GM13977 (cell line): Measurements from ENCODE around the gene CFAP92.

Experiments used
- DNase-seq: peaks from one replicate; pipeline ENCODE4 v3.0.0; 2012; ENCODE audit warnings: low spot score
- in situ Hi-C: fragments of 300-500 bp; cut with MboI; formaldehyde crosslinking; loops from one replicate; pipeline ENCODE4 v1.12.0; 2022; ENCODE audit warnings: low sequenced_read_pairs, low pct_unique_long_range_greater_than_20kb, mixed read lengths, inconsistent platforms; ENCODE audit not compliant: unreplicated experiment
- TF ChIP-seq, protein P1 (sequence below): IDR thresholded peaks from 2 replicates; pipeline ENCODE4 v1.5.1; 2012; ENCODE audit warnings: mild to moderate bottlenecking, control low read depth; ENCODE audit not compliant: insufficient read depth; ENCODE audit errors: extremely low read depth, missing control alignments

Gene CFAP92

DNA sequence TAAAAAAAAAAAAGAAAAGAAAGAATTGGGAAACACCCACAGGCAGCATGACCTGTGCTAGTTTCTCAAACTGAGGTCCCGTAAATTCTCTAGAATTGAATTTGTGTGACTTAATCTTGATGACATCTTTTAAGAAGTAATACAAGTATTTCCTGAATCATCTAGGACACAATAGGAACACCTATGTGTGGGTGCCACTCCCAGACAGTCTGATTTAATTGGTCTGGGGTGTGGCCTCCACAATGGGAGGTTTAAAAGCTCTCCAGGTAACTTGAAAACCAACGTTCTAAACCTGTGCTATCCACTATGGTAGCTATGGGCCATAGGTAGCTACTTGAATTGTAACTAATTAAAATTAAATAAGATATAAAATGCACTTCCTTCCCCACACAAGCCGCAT, 28.1 kb downstream of the CFAP92 start:
- in situ Hi-C loops = no loop called here

DNA sequence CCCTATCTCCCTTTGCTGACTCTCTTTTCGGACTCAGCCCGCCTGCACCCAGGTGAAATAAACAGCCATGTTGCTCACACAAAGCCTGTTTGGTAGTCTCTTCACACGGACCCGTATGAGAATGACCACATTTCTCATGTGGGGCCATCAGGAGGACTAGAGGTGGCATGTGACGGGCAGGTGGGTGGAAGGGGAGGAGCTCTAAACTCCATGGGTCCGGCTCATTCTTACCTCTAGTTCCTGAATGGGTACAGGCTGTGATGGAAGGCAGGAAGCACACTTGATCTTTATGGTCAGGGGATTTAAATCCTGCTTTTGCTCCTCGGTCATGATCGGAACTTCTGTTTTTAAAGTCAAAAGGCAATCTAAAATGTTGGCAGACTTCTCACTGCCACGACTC, 28.6 kb downstream of the CFAP92 start:
- DNase-seq = no peak
- in situ Hi-C loops = no loop called here
- TF ChIP-seq, protein P1, sequence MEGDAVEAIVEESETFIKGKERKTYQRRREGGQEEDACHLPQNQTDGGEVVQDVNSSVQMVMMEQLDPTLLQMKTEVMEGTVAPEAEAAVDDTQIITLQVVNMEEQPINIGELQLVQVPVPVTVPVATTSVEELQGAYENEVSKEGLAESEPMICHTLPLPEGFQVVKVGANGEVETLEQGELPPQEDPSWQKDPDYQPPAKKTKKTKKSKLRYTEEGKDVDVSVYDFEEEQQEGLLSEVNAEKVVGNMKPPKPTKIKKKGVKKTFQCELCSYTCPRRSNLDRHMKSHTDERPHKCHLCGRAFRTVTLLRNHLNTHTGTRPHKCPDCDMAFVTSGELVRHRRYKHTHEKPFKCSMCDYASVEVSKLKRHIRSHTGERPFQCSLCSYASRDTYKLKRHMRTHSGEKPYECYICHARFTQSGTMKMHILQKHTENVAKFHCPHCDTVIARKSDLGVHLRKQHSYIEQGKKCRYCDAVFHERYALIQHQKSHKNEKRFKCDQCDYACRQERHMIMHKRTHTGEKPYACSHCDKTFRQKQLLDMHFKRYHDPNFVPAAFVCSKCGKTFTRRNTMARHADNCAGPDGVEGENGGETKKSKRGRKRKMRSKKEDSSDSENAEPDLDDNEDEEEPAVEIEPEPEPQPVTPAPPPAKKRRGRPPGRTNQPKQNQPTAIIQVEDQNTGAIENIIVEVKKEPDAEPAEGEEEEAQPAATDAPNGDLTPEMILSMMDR = no peak

More for the DNA sequence above, 28.1 kb downstream of the CFAP92 start:
- TF ChIP-seq, protein P1 = no peak
- no peak for DNase-seq

DNA sequence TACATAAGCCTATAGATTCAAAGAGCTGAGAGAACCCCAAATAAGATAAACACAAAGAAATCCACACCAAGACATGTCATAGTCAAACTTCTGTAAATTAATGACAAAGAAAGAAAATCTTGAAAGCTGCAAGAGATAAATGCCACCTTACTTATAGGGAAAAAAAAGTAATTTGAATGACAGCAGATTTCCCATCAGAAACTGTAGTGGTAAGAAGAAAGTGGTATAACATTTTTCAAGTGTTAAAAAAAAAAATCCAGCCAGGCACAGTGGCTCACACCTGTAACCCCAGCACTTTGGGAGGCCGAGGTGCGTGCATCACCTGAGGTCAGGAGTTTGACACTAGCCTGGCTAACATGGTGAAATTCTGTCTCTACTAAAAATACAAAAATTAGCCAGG, 37.4 kb downstream of the CFAP92 start:
- no peak for DNase-seq
- TF ChIP-seq, protein P1 = no peak
- in situ Hi-C loops = no loop called here

DNA sequence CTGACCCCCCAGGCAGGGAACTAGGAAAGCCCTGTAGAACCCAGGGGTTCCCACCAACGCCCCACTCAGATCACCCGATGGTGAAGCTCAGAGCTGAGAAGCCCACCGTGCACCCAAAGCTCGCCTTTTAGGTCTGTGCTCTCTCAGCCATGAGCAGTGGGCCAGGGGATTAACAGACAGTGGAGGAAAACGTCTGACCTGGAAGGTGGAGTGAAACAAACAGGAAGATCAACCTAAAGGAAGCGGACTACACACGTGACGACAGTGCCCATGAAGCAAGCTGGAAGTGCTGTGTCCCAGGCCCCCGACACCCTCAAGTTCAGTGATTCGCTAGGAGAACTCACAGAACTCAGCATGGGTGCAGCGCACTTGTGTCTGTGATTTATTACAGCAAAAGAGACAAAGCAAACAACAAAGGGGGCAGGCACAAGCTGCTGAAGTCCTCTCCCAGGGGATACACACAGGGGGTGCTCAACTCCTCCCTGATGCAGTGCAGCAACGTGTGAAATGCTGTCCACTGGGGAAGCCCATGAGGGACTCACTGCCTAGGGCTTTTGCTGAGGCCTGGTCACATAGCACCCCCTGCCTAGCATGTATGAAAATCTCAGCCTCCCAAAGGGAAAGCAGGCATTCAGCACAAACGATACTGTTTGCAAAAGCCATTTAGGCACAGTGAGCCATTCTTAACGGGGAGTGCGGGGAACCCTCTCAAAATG, 43.5 kb downstream of the CFAP92 start:
- DNase-seq = no peak
- in situ Hi-C loops = no loop called here
- TF ChIP-seq, protein P1 = peak; percentile 27

DNA sequence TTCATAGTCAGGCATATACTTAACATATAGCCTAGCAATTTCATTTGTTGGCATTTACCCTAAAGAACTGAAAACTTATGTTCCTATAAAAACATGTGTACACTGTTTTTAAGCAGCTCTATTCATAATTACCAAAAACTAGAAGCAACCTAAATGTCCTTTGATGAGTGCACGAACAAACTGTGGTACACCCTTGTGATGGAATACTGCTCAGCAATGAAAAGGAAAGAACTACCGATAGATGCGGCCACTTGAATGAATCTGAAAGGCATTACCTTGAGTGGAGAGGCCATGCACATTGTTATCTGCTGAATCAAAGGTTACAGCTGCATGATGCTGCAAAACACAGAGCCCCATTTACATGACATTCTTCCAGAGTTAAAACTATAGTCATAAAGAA, 44.7 kb downstream of the CFAP92 start:
- DNase-seq = no peak
- TF ChIP-seq, protein P1 = no peak
- in situ Hi-C loops = no loop called here

DNA sequence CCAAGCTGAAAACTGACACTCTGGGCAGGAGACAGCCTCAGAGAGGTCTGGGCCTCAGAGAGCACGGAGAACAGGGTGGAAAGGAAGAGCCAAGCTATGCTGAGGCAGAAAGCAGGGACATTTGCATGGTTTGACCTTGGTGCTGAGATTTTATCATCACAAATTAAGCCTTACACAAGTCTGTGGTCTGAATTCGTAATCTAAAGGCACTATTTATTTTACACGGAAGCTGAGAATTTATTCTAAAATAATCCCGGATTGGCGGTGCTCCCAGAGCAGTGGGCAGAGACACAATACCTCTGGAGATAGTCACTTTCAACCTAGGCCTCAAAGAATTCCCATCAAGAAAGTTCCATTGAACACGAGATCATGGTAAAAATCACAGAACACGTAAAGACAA, 47.5 kb downstream of the CFAP92 start:
- in situ Hi-C loops = no loop called here
- no peak for DNase-seq
- TF ChIP-seq, protein P1 = no peak
